Activated CD4-positive, alpha-beta T cell treated with anti-CD3 and anti-CD28 coated beads for 4 hours (primary cell): ENCODE data around the gene TTC21B.

Experiments
- DNase-seq, 2 donors: peaks; one replicate each; pipeline ENCODE4 v3.0.0-alpha.2; 2020

Gene TTC21B

GRCh38 chr2:165827921-165828276 lies 125.7 kb downstream of the TTC21B start:
- no peak for DNase-seq

- no peak for DNase-seq
Measured at GRCh38 chr2:165827016-165827920, 126.3 kb downstream of the TTC21B start.

DNA sequence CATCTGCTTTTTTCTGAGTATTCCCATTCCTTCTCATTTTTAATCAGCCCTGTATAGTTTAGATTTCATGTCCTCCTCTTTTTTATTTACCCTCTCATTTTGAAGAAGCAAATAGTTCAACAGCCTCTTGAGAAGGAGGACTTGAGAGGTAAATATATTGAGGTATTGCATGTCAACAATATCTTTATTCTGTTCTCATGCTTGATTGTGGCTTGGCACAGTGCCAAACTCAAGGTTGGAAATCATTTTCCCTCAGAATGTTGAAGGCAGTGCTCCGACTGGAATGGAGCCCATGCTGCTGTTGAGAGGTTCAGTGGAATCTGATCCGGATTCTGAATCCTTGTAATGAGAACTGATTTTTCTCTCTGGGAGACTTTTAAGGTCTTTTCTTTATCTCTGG lies 128.5 kb downstream of the TTC21B start:
- no peak for DNase-seq
